IMR-90 (cell line): Measurements from ENCODE around the gene GNAO1. TPM values are rescaled to one million over a fixed set of nuclear protein-coding genes. Genes with fewer than 3 reads are reported as not detected.

Source experiments
- ATAC-seq: fragments of 200-7000 bp; cut with Tn5 transposase; 2 replicates; pipeline ENCODE4 v1.9.1; 2020; ENCODE audit warnings: low read depth, mild to moderate bottlenecking, moderate library complexity
- BruUV-seq: library from RNA; stranded (reverse); fragments of 400-500 nt; replicated peaks from 2 replicates; lab custom pipeline; 2021; lab: Mats Ljungman, UMichigan
- CTCF ChIA-PET: fragments of 300-600 bp; formaldehyde crosslinking; extraction: SDS; loops from one replicate; lab custom pipeline; 2021; ENCODE audit warnings: antibody characterized with exemption; lab: Yijun Ruan, JAX
- POLR2A ChIA-PET: fragments of 300-600 bp; sonication (Branson Sonifier 250); formaldehyde crosslinking; loops from one replicate; lab custom pipeline; 2022; ENCODE audit warnings: antibody characterized with exemption; ENCODE audit not compliant: unreplicated experiment; lab: Charles Lee
- DNase-seq: peaks from one replicate; pipeline ENCODE4 v3.0.0; 2013
- H2AFZ ChIP-seq: replicated peaks from 2 replicates; pipeline ENCODE3; 2013; ENCODE audit warnings: low read length, mild to moderate bottlenecking; ENCODE audit not compliant: poor library complexity
- H2AK5ac ChIP-seq: 2 replicates; pipeline ENCODE4 v1.6.1; 2013; ENCODE audit warnings: low read depth, low read length, inconsistent platforms
- H2AK9ac ChIP-seq: replicated peaks from 2 replicates; pipeline ENCODE3; 2013; ENCODE audit warnings: mild to moderate bottlenecking, low read depth, low read length, moderate library complexity; ENCODE audit not compliant: poor library complexity
- H2BK120ac ChIP-seq: 2 replicates; pipeline ENCODE4 v1.6.1; 2013; ENCODE audit warnings: low read depth, low read length, inconsistent platforms
- H2BK15ac ChIP-seq: 3 replicates; pipeline ENCODE4 v1.6.1; 2013; ENCODE audit warnings: low read depth, low read length, inconsistent platforms
- H2BK20ac ChIP-seq: 2 replicates; pipeline ENCODE4 v1.6.1; 2013; ENCODE audit warnings: low read depth, mild to moderate bottlenecking, inconsistent platforms, low read length, moderate library complexity
- H2BK5ac ChIP-seq: 2 replicates; pipeline ENCODE4 v1.6.1; 2013; ENCODE audit warnings: mild to moderate bottlenecking, low read depth, low read length, inconsistent platforms; ENCODE audit not compliant: poor library complexity, severe bottlenecking
- H3K14ac ChIP-seq: replicated peaks from 2 replicates; pipeline ENCODE4 v1.6.1; 2013; ENCODE audit warnings: low read depth, low read length, inconsistent platforms
- H3K18ac ChIP-seq: 2 replicates; pipeline ENCODE4 v1.6.1; 2013; ENCODE audit warnings: low read depth, low read length, control low read depth
- H3K23ac ChIP-seq: 2 replicates; pipeline ENCODE4 v1.6.1; 2013; ENCODE audit warnings: low read depth, low read length, inconsistent platforms
- H3K27ac ChIP-seq: 2 replicates; pipeline ENCODE4 v1.5.1; 2013; ENCODE audit warnings: mild to moderate bottlenecking, control low read depth, low read length; ENCODE audit not compliant: insufficient read depth
- H3K27me3 ChIP-seq: 2 replicates; pipeline ENCODE4 v1.6.1; 2013; ENCODE audit warnings: low read length; ENCODE audit not compliant: control insufficient read depth, insufficient read depth
- H3K36me3 ChIP-seq: 2 replicates; pipeline ENCODE4 v1.6.1; 2013; ENCODE audit warnings: low read length, mixed read lengths; ENCODE audit not compliant: control insufficient read depth, insufficient read depth
- H3K4ac ChIP-seq: 2 replicates; pipeline ENCODE4 v1.6.1; 2013; ENCODE audit warnings: low read depth, low read length, inconsistent platforms
- H3K4me1 ChIP-seq: 2 replicates; pipeline ENCODE4 v1.6.1; 2013; ENCODE audit warnings: low read length, mixed read lengths; ENCODE audit not compliant: control insufficient read depth, insufficient read depth
- H3K4me2 ChIP-seq: 2 replicates; pipeline ENCODE4 v1.6.1; 2013; ENCODE audit warnings: low read depth, mild to moderate bottlenecking, control low read depth, low read length, moderate library complexity
- H3K4me3 ChIP-seq: 2 replicates; pipeline ENCODE4 v1.5.1; 2013; ENCODE audit warnings: low read depth, mild to moderate bottlenecking, control low read depth, low read length, moderate library complexity; ENCODE audit not compliant: insufficient read depth
- H3K56ac ChIP-seq: 2 replicates; pipeline ENCODE4 v1.6.1; 2013; ENCODE audit warnings: low read length, inconsistent platforms; ENCODE audit not compliant: insufficient read depth; ENCODE audit errors: extremely low read depth
- H3K79me1 ChIP-seq, 2 experiments: 2 replicates each; pipeline ENCODE4 v1.6.1; 2013; ENCODE audit warnings: low read length in 2 of 2, inconsistent platforms in 1 of 2, low read depth in 1 of 2
- H3K9ac ChIP-seq: 2 replicates; pipeline ENCODE4 v1.6.1; 2013; ENCODE audit warnings: low read depth, low read length, control low read depth
- H3K9me1 ChIP-seq: 2 replicates; pipeline ENCODE4 v1.6.1; 2013; ENCODE audit warnings: low read length, inconsistent platforms; ENCODE audit not compliant: insufficient read depth
- H3K9me3 ChIP-seq: 2 replicates; pipeline ENCODE4 v1.6.1; 2013; ENCODE audit warnings: low read length; ENCODE audit not compliant: control insufficient read depth, insufficient read depth
- H4K20me1 ChIP-seq: 2 replicates; pipeline ENCODE4 v1.6.1; 2013; ENCODE audit warnings: low read length, inconsistent platforms; ENCODE audit not compliant: insufficient read depth
- H4K5ac ChIP-seq: 2 replicates; pipeline ENCODE4 v1.6.1; 2013; ENCODE audit warnings: mild to moderate bottlenecking, low read depth, low read length, control low read depth
- H4K8ac ChIP-seq, 2 experiments: 2 replicates each; pipeline ENCODE4 v1.6.1; 2013; ENCODE audit warnings: low read depth in 2 of 2, low read length in 2 of 2, control low read depth in 1 of 2, inconsistent platforms in 1 of 2
- H4K91ac ChIP-seq: 2 replicates; pipeline ENCODE4 v1.6.1; 2013; ENCODE audit warnings: low read depth, low read length, inconsistent platforms; ENCODE audit not compliant: insufficient read depth
- BHLHE40 ChIP-seq: fragments of 150-350 bp; IDR thresholded peaks from 2 replicates; pipeline ENCODE4 v1.6.1; 2016; ENCODE audit warnings: mild to moderate bottlenecking, low read depth, low read length
- CEBPB ChIP-seq: IDR thresholded peaks from 2 replicates; pipeline ENCODE4 v1.6.1; 2012; ENCODE audit warnings: low read depth, low read length, improper control_type of control experiment
- CHD1 ChIP-seq: IDR thresholded peaks from 2 replicates; pipeline ENCODE4 v1.6.1; 2012; ENCODE audit warnings: low read depth, low read length, improper control_type of control experiment
- FOS ChIP-seq: fragments of 150-350 bp; IDR thresholded peaks from 2 replicates; pipeline ENCODE4 v1.6.1; 2016; ENCODE audit warnings: low read depth, low read length
- MAFK ChIP-seq: IDR thresholded peaks from 2 replicates; pipeline ENCODE4 v1.6.1; 2012; ENCODE audit warnings: low read depth, low read length, improper control_type of control experiment
- MAZ ChIP-seq: IDR thresholded peaks from 2 replicates; pipeline ENCODE4 v1.6.1; 2012; ENCODE audit warnings: low read depth, mild to moderate bottlenecking, low read length, improper control_type of control experiment, moderate library complexity, borderline replicate concordance
- MXI1 ChIP-seq: IDR thresholded peaks from 2 replicates; pipeline ENCODE4 v1.6.1; 2012; ENCODE audit warnings: low read depth, mild to moderate bottlenecking, low read length, moderate library complexity, borderline replicate concordance
- NFE2L2 ChIP-seq: fragments of 150-350 bp; IDR thresholded peaks from 2 replicates; pipeline ENCODE4 v1.6.1; 2016; ENCODE audit warnings: low read depth, mild to moderate bottlenecking, low read length
- POLR2A ChIP-seq: IDR thresholded peaks from 2 replicates; pipeline ENCODE4 v1.6.1; 2012; ENCODE audit warnings: mild to moderate bottlenecking, low read depth, low read length
- RAD21 ChIP-seq: IDR thresholded peaks from 2 replicates; pipeline ENCODE4 v1.6.1; 2012; ENCODE audit warnings: low read length, improper control_type of control experiment
- RCOR1 ChIP-seq: IDR thresholded peaks from 2 replicates; pipeline ENCODE4 v1.6.1; 2012; ENCODE audit warnings: mild to moderate bottlenecking, low read length, improper control_type of control experiment; ENCODE audit not compliant: insufficient replicate concordance
- RFX5 ChIP-seq: IDR thresholded peaks from 2 replicates; pipeline ENCODE4 v1.8.0; 2012; ENCODE audit warnings: low read depth, mild to moderate bottlenecking, low read length, moderate library complexity
- SMC3 ChIP-seq: fragments of 150-350 bp; IDR thresholded peaks from 2 replicates; pipeline ENCODE4 v1.6.1; 2016; ENCODE audit warnings: low read depth, mild to moderate bottlenecking, antibody characterized with exemption, low read length, moderate library complexity
- WGBS, 2 experiments: methylation state at CpG; one replicate each; pipeline versions ENCODE4 v1.1.5 to v1.1.7; 2013; ENCODE audit warnings: missing lambda C conversion rate in 2 of 2; ENCODE audit not compliant: insufficient read length in 1 of 2; ENCODE audit errors: extremely low coverage in 2 of 2; 5-methylcytosine and 5-hydroxymethylcytosine counted together
- dilution Hi-C: fragments of 300-500 bp; cut with HindIII; formaldehyde crosslinking; loops from one replicate; pipeline ENCODE4 v1.14.3; 2018; ENCODE audit warnings: low sequenced_read_pairs; ENCODE audit not compliant: unreplicated experiment
- in situ Hi-C: fragments of 300-500 bp; cut with MboI; formaldehyde crosslinking; loops from 3 replicates; pipeline ENCODE4 v1.14.3; 2019; ENCODE audit warnings: low sequenced_read_pairs, inconsistent platforms, mixed read lengths
- intact Hi-C: fragments of 100-400 bp; cut with micrococcal nuclease; formaldehyde crosslinking; loops from 2 replicates; pipeline ENCODE4 v1.10.0; 2022
- polyA plus RNA-seq, 3 experiments: library from polyadenylated mRNA; depleted of rRNA; stranded (reverse); fragments of >200 nt; gene quantifications; 2 replicates each; pipeline ENCODE4 v1.2.3, GENCODE V29; 2012; ENCODE audit warnings: low replicate concordance in 1 of 3
- total RNA-seq: library from RNA; depleted of rRNA; stranded (reverse); fragments of >200 nt; gene quantifications from 2 replicates; pipeline ENCODE4 v1.2.3, GENCODE V29; 2012
- TF ChIP-seq, protein P1 (sequence below): fragments of 150-350 bp; IDR thresholded peaks from 2 replicates; pipeline ENCODE4 v1.6.1; 2016; ENCODE audit warnings: low read depth, mild to moderate bottlenecking, low read length, moderate library complexity, borderline replicate concordance
- TF ChIP-seq, protein P2 (sequence below): conservative IDR thresholded peaks from 2 replicates; pipeline ENCODE4 v1.5.1; 2012; ENCODE audit warnings: mild to moderate bottlenecking, low read depth, low read length, improper control_type of control experiment
- TF ChIP-seq, protein P3 (sequence below): fragments of 150-350 bp; IDR thresholded peaks from 2 replicates; pipeline ENCODE4 v1.6.1; 2017; ENCODE audit warnings: mild to moderate bottlenecking, antibody characterized with exemption, low read length, low read depth

Gene GNAO1
- total and polyA plus RNA-seq, 2 of the 4 experiments (the other 2 are of a cell fraction), result under 0.01 to 0.07 TPM

DNA sequence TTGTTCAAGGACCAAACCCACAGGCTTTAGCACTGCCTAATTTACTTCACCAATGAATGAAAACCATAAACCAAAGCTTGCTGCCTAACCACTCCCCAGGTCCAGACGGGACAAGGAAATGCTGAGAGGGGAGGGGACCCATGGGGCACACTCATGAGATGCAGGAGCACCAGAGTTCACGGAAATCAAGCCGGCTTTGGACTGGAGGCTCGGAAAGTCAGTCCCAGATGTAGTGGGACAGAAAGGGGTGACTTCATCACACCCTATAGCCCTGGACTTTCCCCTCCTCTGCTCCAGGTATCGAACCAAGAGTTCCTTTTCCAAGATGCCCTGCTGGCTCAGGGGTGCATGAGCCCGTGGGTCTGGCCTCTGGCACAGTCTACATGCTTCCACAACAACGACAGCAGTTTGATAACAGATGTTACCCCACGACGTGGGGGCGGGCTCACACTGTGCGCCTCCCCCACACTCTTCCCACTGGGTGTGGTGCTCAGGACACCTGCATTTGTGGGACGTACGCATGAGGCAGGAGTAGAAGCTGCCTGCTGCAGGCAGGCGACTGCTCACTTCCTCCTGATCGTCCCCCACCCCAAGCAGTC is 170.9 kb downstream of the GNAO1 start:
- no peak overlapping the region for H2BK15ac ChIP-seq
- no peaks in the 10 kb centered on the region for H3K27me3 ChIP-seq
- H4K91ac ChIP-seq, result no peak overlapping the region
- POLR2A ChIA-PET, result no interaction called here
- DNase-seq, result no peak
- in situ Hi-C loops (loop anchor here (25.0 kb wide), 1 partner anchor 875 kb away; the partner anchor contains the start of gene MMP2), intact Hi-C loops (no loop called here), dilution Hi-C loops (no loop called here)
- H3K18ac ChIP-seq, result no peak overlapping the region
- peaks cover 3 to 8% of the 10 kb centered on the region in 2 experiments; a peak in 1 of 4 replicates for H3K79me1 ChIP-seq
- H3K4ac ChIP-seq, result no peak overlapping the region
- H3K9me1 ChIP-seq, result peaks cover 13% of the 10 kb centered on the region
- TSS peak; percentile 93 for BruUV-seq
- H3K9ac ChIP-seq, result no peak overlapping the region
- 82% methylated on average over 2 of the region's 15 CpGs; no CpG with 5 or more reads in 1 of the 2 experiments for WGBS, 2 experiments
- CTCF ChIA-PET, result no interaction called here
- no peaks in the 10 kb centered on the region for H4K20me1 ChIP-seq
- no peak overlapping the region for H4K5ac ChIP-seq
- no peak overlapping the region for H3K4me3 ChIP-seq
- no peak overlapping the region for H2AFZ ChIP-seq
- no peak overlapping the region for H3K56ac ChIP-seq
- H3K23ac ChIP-seq, result no peak overlapping the region
- H3K9me3 ChIP-seq, result no peaks in the 10 kb centered on the region
- H2AK9ac ChIP-seq, result no peak overlapping the region
- no peak overlapping the region for H3K4me2 ChIP-seq
- peaks cover 9% of the 10 kb centered on the region for H3K4me1 ChIP-seq
- H4K8ac ChIP-seq, result no peak overlapping the region
- H3K27ac ChIP-seq, result no peak overlapping the region
- no peak overlapping the region for H2AK5ac ChIP-seq
- H2BK120ac ChIP-seq, result no peak overlapping the region
- H2BK5ac ChIP-seq, result no peak overlapping the region
- H2BK20ac ChIP-seq, result no peak overlapping the region
- no peak for ATAC-seq
- TF ChIP-seq CEBPB (no peak), BHLHE40 (no peak), MAZ (no peak), RFX5 (no peak), RAD21 (no peak), MXI1 (no peak), POLR2A (no peak), RCOR1 (no peak), FOS (no peak), SMC3 (no peak), NFE2L2 (no peak), MAFK (no peak), CHD1 (no peak)
- TF ChIP-seq, protein P1, sequence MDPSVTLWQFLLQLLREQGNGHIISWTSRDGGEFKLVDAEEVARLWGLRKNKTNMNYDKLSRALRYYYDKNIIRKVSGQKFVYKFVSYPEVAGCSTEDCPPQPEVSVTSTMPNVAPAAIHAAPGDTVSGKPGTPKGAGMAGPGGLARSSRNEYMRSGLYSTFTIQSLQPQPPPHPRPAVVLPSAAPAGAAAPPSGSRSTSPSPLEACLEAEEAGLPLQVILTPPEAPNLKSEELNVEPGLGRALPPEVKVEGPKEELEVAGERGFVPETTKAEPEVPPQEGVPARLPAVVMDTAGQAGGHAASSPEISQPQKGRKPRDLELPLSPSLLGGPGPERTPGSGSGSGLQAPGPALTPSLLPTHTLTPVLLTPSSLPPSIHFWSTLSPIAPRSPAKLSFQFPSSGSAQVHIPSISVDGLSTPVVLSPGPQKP, result no peak
- TF ChIP-seq, protein P2, sequence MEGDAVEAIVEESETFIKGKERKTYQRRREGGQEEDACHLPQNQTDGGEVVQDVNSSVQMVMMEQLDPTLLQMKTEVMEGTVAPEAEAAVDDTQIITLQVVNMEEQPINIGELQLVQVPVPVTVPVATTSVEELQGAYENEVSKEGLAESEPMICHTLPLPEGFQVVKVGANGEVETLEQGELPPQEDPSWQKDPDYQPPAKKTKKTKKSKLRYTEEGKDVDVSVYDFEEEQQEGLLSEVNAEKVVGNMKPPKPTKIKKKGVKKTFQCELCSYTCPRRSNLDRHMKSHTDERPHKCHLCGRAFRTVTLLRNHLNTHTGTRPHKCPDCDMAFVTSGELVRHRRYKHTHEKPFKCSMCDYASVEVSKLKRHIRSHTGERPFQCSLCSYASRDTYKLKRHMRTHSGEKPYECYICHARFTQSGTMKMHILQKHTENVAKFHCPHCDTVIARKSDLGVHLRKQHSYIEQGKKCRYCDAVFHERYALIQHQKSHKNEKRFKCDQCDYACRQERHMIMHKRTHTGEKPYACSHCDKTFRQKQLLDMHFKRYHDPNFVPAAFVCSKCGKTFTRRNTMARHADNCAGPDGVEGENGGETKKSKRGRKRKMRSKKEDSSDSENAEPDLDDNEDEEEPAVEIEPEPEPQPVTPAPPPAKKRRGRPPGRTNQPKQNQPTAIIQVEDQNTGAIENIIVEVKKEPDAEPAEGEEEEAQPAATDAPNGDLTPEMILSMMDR, result no peak
- TF ChIP-seq, protein P3, sequence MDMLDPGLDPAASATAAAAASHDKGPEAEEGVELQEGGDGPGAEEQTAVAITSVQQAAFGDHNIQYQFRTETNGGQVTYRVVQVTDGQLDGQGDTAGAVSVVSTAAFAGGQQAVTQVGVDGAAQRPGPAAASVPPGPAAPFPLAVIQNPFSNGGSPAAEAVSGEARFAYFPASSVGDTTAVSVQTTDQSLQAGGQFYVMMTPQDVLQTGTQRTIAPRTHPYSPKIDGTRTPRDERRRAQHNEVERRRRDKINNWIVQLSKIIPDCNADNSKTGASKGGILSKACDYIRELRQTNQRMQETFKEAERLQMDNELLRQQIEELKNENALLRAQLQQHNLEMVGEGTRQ, result no peak
- H3K36me3 ChIP-seq, result peaks cover 40% of the 10 kb centered on the region
- H3K14ac ChIP-seq, result no peak overlapping the region
